LNCaP clone FGC (cell line): ENCODE measurements around the gene BPIFA3.

ENCODE experiments used
- DNase-seq: peaks from one replicate; pipeline ENCODE4 v3.0.0-alpha.2; 2011; ENCODE audit warnings: low read depth
- H3K4me3 ChIP-seq: 2 replicates; pipeline ENCODE4 v1.5.1; 2011; ENCODE audit warnings: mild to moderate bottlenecking, low read depth, low read length, control low read depth
- CTCF ChIP-seq: IDR thresholded peaks from 2 replicates; pipeline ENCODE4 v1.5.1; 2012; ENCODE audit warnings: mild to moderate bottlenecking; ENCODE audit not compliant: control insufficient read depth, insufficient read depth; ENCODE audit errors: extremely low read depth

BPIFA3 gene

GRCh38 chr20:33242319-33243100 lies 25.4 kb downstream of the BPIFA3 start:
- DNase-seq: no peak
- H3K4me3 ChIP-seq: no peak overlapping the region

GRCh38 chr20:33246077-33246476 lies 28.9 kb downstream of the BPIFA3 start:
- no peak overlapping the region for H3K4me3 ChIP-seq
- no peak for DNase-seq
- no peak for TF ChIP-seq CTCF

More at GRCh38 chr20:33242319-33243100, 25.4 kb downstream of the BPIFA3 start:
- no peak for TF ChIP-seq CTCF

GRCh38 chr20:33249456-33249855 lies 32.3 kb downstream of the BPIFA3 start:
- H3K4me3 ChIP-seq: no peak overlapping the region
- no peak for DNase-seq
- TF ChIP-seq CTCF: no peak

GRCh38 chr20:33250666-33251065 lies 33.5 kb downstream of the BPIFA3 start:
- no peak for DNase-seq
- no peak for TF ChIP-seq CTCF
- H3K4me3 ChIP-seq: no peak overlapping the region

- H3K4me3 ChIP-seq: no peak overlapping the region
- TF ChIP-seq CTCF: no peak
- DNase-seq: peak; percentile 63
These were observed 34.3 kb downstream of the BPIFA3 start for GRCh38 chr20:33251496-33251895.

GRCh38 chr20:33252460-33252859 lies 35.3 kb downstream of the BPIFA3 start:
- DNase-seq: no peak
- no peak for TF ChIP-seq CTCF
- no peak overlapping the region for H3K4me3 ChIP-seq

- no peak overlapping the region for H3K4me3 ChIP-seq
- TF ChIP-seq CTCF: no peak
- DNase-seq: no peak
These were observed 37.9 kb downstream of the BPIFA3 start for GRCh38 chr20:33255005-33255404.
